ENCODE results near the gene MMP2. TPM values are rescaled to one million over a fixed set of nuclear protein-coding genes. Genes with fewer than 3 reads are reported as not detected.
A peak's percentile ranks its signal among the peaks of the same experiment; 100 is the strongest.

The MMP2 gene
- total RNA-seq, 1 experiment from 2014 or later: 143 TPM

DNA sequence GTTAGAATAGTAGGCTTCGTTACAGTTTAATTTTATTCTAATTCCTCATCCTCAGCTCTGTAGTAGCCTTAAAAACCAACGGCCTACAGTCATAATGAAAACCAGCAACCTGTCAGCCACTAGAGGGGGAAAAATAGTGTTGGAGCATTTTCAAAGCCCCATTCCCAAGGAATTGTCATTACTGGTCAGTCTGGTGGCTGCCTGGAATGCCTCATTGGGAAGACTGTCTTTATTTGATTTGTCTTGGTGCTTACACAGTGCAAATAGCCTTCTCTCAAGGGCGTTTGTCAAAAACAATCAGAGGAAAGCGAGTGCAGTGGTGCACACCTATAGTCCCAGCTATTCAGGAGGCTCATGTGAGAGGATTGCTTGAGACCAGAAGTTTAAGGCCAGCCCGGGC lies 34.6 kb downstream of the MMP2 start:
- DNase-seq (ENCODE audit: low read depth): no peak

DNA sequence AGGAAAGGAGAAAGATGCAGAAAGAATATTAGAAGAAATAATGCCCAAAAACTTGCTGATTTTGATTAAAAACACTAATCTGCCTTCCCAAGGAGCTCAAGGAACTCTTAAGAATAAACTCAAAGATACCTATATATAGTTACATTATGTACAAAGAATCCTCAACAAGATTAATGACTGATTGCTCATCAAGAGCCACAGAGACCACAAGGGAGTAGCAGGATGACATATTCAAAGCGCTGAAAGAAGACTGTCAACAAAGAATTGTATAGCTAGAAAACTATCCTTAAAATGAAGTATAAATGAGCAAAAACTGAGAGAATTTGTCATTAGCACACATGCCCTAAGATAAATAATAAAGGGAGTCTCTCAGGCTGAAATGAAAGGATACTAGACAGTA lies 36.1 kb downstream of the MMP2 start:
- DNase-seq (ENCODE audit: low read depth): no peak

DNA sequence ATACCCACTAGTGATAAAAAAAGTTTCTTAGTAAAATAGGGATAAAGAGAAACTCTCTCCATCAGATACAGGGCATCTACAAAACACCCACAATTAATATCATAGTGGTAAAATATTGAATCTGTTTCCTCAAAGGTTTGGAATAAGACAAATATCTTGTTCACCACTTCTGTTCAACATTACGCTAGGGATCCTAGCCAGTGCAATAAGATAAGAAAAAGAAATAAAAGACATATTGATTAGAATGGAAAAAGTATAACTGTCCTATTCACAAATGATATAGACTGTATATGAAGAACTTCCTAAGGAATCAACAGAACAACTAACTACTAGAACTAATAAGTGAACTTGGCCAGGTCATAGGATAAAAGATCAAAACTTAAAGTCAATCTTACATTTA lies 42.8 kb downstream of the MMP2 start:
- DNase-seq (ENCODE audit: low read depth): no peak

DNA sequence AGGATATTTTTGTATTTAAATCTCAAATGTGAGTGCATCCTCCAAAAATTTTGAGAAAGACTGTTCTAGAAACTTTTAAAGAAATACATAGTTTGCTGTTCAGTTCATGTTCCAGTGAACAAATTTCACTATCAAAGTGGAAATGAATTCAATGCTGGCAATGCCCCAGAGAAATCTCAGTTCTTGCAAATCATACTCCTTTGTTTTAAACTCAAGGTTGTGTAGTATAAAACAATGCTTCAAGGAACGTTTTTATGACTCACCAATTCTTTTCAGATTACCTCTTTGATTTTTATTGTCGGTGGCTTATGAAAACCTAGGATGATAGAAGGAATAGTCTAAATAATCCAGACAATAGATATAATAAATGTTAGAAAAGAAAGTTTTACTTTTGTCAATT lies 47.4 kb downstream of the MMP2 start:
- DNase-seq (ENCODE audit: low read depth): no peak

DNA sequence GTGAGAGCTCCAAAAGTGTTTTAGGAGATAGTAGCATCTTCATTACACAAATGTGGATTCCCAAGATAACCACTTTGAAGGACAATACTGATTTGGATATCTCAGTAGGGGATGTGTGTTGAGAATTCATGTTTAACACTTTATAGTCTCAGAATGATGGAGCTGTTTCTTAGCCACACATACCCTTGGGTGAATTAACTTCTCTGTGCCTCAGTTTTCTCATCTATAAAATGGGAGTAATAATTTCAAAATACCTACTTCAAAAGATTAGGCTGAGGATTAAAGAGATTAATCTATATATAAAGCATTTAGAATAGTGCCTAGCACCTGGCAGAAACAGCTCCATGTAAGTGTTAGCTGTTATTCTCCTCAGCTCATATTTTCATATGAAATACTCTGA lies 48.9 kb downstream of the MMP2 start:
- no peak for DNase-seq (ENCODE audit: low read depth)

DNA sequence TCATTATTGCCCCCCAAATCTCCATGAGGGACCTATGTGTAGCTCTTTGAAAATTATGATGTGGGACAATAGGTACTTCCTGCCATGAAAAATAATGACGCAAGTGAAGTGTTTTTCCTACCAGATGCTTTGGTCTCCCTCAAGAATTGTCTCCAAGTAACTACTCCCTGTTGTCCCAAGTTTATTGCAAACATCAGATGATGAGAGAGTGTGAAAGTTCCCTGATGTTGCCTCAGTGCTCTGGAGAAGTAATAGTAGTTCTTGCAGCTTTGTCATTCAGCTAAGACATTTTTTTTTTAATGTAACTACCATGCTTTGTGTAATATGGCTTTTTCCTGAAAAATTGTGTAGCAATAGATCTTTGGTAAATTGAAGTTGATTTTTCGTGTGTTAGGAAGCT lies 50.0 kb downstream of the MMP2 start:
- no peak for DNase-seq (ENCODE audit: low read depth)

DNA sequence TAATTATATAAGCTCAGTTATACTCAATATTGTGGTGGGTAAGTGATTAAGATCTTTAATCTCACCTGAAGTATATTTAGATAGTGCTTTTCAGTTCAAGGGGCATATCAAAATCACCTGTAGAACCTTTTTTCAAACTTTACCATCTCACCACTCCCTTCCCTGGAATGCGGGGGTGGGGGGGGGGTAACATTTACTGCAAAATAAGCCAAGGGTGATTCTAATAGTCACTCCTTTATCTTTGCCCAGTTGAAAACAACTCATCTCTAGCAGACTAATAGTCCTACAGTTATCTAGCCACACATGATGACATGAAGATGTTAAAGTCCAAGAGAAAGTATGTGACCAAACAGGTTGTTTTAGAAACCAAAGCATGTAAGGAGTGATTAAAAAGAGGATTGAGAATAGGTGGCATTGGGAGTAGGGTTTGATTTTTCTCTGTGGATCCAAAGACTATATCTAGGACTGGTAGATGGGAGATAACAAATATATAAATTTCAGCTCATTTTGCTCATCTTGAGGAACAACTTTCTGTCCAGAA lies 51.4 kb downstream of the MMP2 start:
- DNase-seq (ENCODE audit: low read depth): no peak

DNA sequence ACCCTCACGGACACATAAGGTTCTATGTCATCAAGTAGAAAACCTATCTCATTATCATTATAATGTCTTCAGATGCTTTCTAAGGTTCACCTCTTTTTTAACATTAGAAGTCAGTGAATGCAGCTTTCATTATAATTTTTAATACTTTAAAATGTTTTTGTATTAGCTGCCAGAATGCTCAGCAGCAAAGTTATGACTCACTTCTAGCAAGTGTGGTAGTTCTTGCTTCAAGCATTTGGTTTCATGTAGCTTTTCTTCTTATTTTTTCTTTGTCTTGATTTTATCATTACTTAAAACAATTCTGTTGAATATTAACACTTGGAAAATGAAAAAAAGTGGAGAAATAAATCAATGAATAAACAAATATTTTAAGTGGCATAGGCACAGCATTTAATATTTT lies 53.2 kb downstream of the MMP2 start:
- DNase-seq (ENCODE audit: low read depth): no peak

DNA sequence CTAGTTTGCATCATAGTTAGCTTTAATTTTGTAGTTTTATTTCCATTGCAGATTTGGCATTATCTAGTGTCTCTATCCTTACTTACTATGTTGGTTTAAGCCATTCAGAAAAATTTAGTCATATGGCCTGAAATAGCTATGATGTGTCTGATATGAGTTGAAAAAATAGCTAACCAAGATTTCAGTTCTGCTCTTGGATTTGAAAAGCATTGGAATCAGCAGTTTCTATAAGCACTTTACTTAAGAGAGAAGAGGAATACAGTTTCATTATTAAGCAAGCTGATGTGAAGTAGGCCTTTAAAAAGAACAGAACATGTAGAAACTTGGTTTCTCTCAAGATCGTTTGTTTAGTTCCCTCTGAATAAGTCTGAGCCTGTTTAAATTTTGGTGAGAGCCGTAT lies 55.8 kb downstream of the MMP2 start:
- DNase-seq (ENCODE audit: low read depth): no peak

DNA sequence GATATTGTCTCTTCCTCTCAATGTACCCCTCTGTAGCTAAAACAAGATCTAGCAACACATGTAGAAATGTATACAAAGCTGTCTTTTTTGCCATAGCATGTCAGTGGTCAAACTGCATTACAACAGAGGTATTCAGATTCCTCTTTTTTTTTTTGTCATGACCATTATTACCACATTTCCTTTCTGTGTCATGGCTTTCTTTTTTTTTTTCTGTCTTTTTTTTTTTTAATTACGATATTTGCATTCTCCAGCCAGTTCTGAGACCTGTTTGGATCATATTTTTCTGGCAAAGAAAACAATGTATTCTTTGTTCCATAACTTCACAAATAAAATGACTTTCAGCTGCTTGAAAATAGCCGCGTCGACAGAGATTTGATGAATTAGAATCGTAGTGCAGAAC lies 60.1 kb downstream of the MMP2 start:
- DNase-seq (ENCODE audit: low read depth): no peak

DNA sequence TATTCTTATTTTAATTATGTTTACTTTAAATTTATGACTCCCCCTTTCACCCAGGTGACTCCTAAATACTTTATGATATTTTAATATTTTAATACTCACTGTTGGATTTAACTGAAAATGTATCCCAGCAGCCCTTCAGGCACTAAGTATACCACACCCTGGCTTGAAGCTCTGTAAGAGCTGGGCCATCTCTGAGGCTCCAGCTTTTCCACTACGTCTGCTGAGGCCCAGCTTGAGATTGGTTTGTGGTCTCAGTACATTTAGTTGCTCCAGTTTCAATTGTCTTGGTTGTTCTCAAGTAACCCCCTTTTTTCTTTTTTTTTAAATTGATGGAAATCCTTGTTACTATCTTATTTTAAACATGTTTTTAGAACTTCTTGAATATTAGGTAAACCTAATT lies 60.5 kb downstream of the MMP2 start:
- no peak for DNase-seq (ENCODE audit: low read depth)

DNA sequence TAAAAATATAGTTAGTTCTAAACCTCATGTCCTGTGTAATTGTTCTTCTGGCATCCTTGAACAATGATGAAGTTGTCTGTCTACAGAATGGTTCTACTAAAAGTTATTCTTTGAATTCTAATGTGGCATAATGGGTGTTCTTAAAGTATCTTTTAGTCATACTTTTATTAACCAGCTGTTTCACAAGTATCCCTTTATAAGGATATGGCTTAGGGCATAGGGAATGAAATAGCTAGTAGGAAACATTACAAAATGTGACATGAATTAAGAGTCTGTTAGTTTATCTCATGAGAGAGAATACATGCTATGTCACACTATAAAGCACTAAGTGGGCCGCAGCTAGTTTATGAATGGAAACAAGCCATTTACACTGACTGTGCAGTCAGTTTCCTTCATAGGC lies 61.2 kb downstream of the MMP2 start:
- no peak for DNase-seq (ENCODE audit: low read depth)

DNA sequence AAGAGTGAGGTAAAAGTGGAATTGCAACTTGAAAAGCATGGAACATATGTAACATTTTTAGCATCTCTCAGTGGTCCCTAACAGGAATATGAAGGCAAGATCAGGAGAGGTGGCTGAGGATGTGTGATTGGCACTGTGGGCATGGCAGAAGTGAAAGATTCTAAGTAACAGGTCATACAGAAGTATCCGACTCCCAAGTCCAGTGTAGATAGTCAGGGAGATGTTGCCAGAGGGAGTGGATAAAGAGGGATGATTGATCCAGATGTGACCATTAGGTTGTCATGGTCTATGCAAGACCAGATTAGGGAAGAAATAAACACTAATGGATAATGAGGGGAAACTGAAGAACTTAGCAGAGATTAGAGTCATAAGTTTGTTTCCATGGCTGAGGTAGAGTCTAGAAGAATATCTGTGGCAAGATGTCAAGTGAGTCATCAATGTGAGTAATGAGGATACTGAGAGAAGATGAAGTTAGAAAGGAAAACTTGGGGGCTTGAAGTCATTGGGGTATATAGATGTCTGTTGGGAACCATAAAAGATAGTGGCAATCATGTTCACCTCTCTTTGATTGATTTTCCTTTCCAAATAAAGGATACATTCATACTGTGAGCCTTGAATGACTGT lies 63.6 kb downstream of the MMP2 start:
- DNase-seq (ENCODE audit: low read depth): peak; percentile 55

DNA sequence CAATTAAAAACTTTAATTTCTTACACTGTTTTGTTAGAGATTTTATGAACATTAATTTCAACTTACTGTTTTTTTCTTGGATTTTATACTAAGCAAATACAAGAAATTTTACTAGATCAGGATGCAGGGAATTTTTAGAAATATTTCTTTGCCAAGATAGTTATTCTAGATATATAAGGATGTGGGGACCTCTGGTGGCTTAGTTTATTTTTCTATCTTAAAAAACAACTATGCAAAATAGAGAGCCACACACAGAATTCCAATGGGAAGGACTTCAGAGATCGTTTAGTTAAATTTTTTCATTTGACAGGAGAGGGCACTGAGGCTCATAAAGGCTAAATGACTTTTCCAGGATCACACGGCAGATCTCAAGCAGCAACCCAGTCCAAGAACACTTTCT lies 64.5 kb downstream of the MMP2 start:
- no peak for DNase-seq (ENCODE audit: low read depth)

DNA sequence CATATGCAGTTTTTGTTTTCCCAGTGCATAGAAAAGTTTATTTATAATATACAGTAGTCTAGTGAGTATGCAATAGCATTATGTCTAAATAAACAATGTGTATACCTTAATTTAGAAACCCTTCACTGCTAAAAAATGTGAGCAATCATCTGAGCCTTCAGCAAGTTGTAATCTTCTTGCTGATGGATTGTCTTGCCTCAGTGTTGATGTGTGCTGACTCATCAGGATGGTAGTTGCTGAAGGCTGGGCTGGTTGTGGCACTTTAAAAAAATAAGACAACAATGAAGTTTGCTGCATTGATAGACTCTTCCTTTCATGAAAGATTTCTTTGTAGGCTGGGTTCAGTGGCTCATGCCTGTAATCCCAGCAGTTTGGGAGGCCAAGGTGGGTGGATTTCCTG lies 73.6 kb downstream of the MMP2 start:
- peak; percentile 47 for DNase-seq (ENCODE audit: low read depth)

DNA sequence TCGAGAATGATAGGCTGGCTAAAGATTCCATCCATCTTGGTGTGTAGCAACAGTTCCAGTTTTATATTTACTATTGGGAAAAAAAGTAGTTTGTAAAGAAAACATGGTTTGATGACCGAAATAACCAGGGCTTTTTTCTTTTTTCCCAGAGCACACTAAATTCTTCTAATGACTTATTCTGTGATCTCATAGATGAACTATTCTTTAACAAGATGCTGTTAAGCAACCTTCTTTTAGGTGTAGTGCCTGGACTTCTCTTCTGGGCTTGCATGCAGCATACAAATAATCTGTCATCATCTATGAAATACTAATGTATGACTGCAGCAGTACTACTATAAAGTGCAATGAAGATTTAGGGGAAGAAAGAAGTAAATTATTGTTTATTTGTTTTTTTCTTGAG lies 76.4 kb downstream of the MMP2 start:
- no peak for DNase-seq (ENCODE audit: low read depth)

Other genes starting within 250 kb of the MMP2 start
- gene IRX6, start 155.0 kb upstream of the MMP2 start, total RNA-seq (2014; rRNA removed; shearing (Covaris generic)): 0.15 and 0.23 TPM in 2 replicates
- 0.45 and 0.69 TPM in 2 replicates for gene LPCAT2, start 29.9 kb downstream of the MMP2 start, total RNA-seq (2014; rRNA removed; shearing (Covaris generic))
- not detected in 2 replicates for gene CAPNS2, start 87.5 kb downstream of the MMP2 start, total RNA-seq (2014; rRNA removed; shearing (Covaris generic))
- not detected in 2 replicates for gene SLC6A2, start 176.8 kb downstream of the MMP2 start, total RNA-seq (2014; rRNA removed; shearing (Covaris generic))

All from Daoy (cell line).